HFFc6 (cell line): ENCODE data around the gene DPRX. TPM values are rescaled to one million over a fixed set of nuclear protein-coding genes. Genes with fewer than 3 reads are reported as not detected.

Experiments used
- DNase-seq: peaks from one replicate; pipeline ENCODE4 v3.0.0-alpha.2; 2018
- H3K27ac Mint-ChIP-seq: 2 replicates; pipeline ENCODE4 v1.8.0; 2020; ENCODE audit warnings: mild to moderate bottlenecking, mixed read lengths
- H3K27me3 Mint-ChIP-seq: 2 replicates; pipeline ENCODE4 v1.8.0; 2021; ENCODE audit warnings: mild to moderate bottlenecking, moderate library complexity, mixed read lengths; ENCODE audit not compliant: insufficient read depth
- H3K36me3 Mint-ChIP-seq: 2 replicates; pipeline ENCODE4 v1.8.0; 2021; ENCODE audit warnings: low read depth, mixed read lengths
- H3K4me1 Mint-ChIP-seq: 2 replicates; pipeline ENCODE4 v1.8.0; 2020; ENCODE audit warnings: low read depth, mixed read lengths
- H3K4me3 Mint-ChIP-seq: 2 replicates; pipeline ENCODE4 v1.8.0; 2020; ENCODE audit warnings: mild to moderate bottlenecking, moderate library complexity, mixed read lengths
- H3K9me3 Mint-ChIP-seq: 2 replicates; pipeline ENCODE4 v1.8.0; 2020; ENCODE audit warnings: mild to moderate bottlenecking, mixed read lengths
- CTCF ChIP-seq: fragments of 200-600 bp; sonication (generic); IDR thresholded peaks from 2 replicates; pipeline ENCODE4 v1.5.0; 2021; ENCODE audit warnings: antibody characterized with exemption, mild to moderate bottlenecking
- total RNA-seq, 6 experiments: library from RNA; stranded (reverse); fragmentation: NEBNext Ultra II Directional; extraction: Animal tissue kit (Norgen Biotek cat#: 25700); gene quantifications; 2 replicates in 1 of 6; 3 replicates in 5 of 6; pipeline ENCODE4 v1.2.3, GENCODE V29; 2021

Gene DPRX
- total RNA-seq, 6 experiments from 2014 or later, result not detected

DNA sequence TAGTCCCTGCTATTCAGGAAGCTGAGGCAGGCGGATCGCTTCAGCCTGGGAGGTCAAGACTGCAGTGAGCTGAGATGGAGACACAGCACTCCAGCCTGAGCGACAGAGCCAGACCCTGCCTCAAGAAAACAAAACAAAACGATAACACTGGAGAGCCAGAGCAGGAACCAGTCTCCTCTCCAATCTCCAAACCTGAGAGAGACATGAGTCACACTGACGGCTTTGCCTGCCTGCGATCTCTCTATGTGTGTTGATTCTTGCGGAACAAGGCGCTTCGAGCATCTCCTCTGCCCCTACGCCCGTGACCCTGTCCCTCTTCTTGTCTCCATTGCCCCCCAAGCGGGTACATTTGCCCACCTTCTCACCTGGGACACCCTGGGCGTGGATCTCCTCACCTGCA is 15.6 kb downstream of the DPRX start:
- TF ChIP-seq CTCF, result no peak
- no peak for DNase-seq
- no peak overlapping the region for H3K27ac Mint-ChIP-seq
- H3K36me3 Mint-ChIP-seq, result peaks cover 8% of the 10 kb centered on the region
- H3K27me3 Mint-ChIP-seq, result peaks cover 5% of the 10 kb centered on the region
- peaks cover 51% of the 10 kb centered on the region for H3K9me3 Mint-ChIP-seq
- H3K4me1 Mint-ChIP-seq, result no peaks in the 10 kb centered on the region
- H3K4me3 Mint-ChIP-seq, result no peak overlapping the region

DNA sequence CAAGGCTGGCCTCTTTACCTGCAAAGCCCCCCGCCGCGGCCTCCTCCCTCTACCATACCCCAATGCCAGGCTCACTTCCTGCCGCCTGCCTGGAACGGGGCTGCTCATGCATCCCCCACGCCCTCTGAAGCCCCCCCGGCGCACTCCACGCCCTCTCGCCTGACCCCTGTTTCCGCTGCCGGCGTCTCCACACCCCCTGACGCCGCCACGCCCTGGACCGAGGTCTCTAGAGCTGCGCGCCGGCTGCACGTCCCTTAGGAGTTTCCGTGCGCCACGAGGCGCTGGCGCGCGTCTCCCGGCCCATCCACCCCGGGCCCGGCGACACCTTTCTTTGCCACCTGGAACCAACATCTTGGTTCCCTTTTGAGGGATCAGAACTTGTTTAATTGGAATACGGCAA is 16.0 kb downstream of the DPRX start:
- peaks cover 8% of the 10 kb centered on the region for H3K36me3 Mint-ChIP-seq
- H3K27ac Mint-ChIP-seq, result no peak overlapping the region
- peaks cover 5% of the 10 kb centered on the region for H3K27me3 Mint-ChIP-seq
- TF ChIP-seq CTCF, result no peak
- H3K9me3 Mint-ChIP-seq, result peaks cover 48% of the 10 kb centered on the region
- DNase-seq, result no peak
- no peak overlapping the region for H3K4me3 Mint-ChIP-seq
- no peaks in the 10 kb centered on the region for H3K4me1 Mint-ChIP-seq

GRCh38 chr19:53649746-53650593 is 18.2 kb downstream of the DPRX start:
- peaks cover 46% of the 10 kb centered on the region for H3K9me3 Mint-ChIP-seq
- H3K36me3 Mint-ChIP-seq, result peaks cover 6% of the 10 kb centered on the region
- no peaks in the 10 kb centered on the region; the same call in 1 of the 2 replicates for H3K27me3 Mint-ChIP-seq
- no peaks in the 10 kb centered on the region for H3K4me1 Mint-ChIP-seq
- no peak for TF ChIP-seq CTCF
- no peak for DNase-seq
- no peak overlapping the region for H3K4me3 Mint-ChIP-seq
- H3K27ac Mint-ChIP-seq, result no peak overlapping the region

DNA sequence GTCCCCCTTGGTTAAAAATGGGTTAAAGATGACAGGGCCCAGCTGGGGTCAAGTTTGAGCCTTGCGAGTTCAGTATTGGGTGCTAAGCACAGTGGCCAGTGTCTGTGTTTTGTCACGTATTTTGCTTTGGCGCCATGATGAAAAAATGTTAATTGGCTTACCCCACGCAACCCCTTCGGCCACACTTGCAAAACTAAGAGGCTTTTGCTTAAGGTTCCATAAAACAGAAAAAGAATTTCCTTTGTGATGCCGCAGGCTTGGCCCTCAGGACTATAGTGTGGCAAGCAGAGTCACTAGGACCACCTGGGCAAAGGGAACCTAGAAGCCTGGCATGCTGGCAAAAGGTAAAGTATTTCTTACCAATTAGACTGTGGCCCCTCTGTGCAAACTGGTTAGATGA is 20.7 kb downstream of the DPRX start:
- Mint-ChIP-seq H3K9me3 (peaks cover 45% of the 10 kb centered on the region), H3K4me1 (no peaks in the 10 kb centered on the region), H3K27me3 (no peaks in the 10 kb centered on the region; the same call in 1 of the 2 replicates), H3K27ac (no peak overlapping the region), H3K4me3 (no peak overlapping the region), H3K36me3 (peaks cover 13% of the 10 kb centered on the region)
- no peak for TF ChIP-seq CTCF
- no peak for DNase-seq

- peaks cover 44% of the 10 kb centered on the region for H3K9me3 Mint-ChIP-seq
- H3K27ac Mint-ChIP-seq, result no peak overlapping the region
- peaks cover 13% of the 10 kb centered on the region for H3K36me3 Mint-ChIP-seq
- H3K4me1 Mint-ChIP-seq, result no peaks in the 10 kb centered on the region
- no peak overlapping the region for H3K4me3 Mint-ChIP-seq
- no peak for TF ChIP-seq CTCF
- no peaks in the 10 kb centered on the region; the same call in 1 of the 2 replicates for H3K27me3 Mint-ChIP-seq
- no peak for DNase-seq
Observed at GRCh38 chr19:53655042-53655665, 23.4 kb downstream of the DPRX start.
